ENCODE results near the gene CKB. TPM values are rescaled to one million over a fixed set of nuclear protein-coding genes. Genes with fewer than 3 reads are reported as not detected.
"Not testable (repeated sequence)": the region's sequence is repeated elsewhere in the genome, so short reads cannot be mapped to it uniquely, and the experiment has no call there.

Gene CKB
- total RNA-seq, 1 experiment from 2014 or later = 28.2 TPM

DNA sequence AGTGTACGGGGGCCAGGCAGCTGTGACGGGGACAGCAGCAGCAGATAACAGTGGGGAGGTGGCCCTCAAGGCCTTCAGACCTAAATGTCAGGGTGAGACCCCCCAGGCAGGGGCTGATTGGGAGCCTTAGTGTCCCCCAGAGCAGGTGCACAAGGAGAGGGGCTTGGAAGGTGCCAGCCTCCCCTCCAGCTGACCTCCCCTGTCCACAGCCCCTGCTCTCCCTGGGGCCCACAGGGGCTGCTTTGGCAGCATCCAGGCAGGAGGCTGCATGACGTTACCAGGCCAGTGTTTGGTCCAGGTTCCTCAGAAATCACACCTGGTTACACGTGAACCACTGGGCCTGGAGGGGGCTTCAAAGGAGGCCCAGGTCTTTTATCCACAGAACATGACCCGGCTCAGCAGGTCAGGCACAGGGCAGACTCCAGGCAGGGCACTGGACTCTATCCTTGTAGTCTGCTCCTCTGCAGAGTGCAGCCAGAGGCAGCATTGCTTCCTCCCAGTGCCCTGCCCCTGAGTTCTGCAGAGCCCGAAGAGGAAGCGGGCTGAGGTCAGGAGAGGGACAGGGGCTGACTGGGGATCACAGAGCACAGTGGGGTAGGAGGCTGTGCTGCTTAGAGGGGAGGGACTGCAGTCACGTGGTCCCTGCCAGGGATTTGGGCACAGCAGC lies 3.8 kb upstream of the CKB start:
- BruUV-seq (replicated peaks) = no TSS peak
- CTCF ChIA-PET = no interaction called here
- DNase-seq = no peak
- no peak overlapping the region for H3K4me3 Mint-ChIP-seq (ENCODE audit: low read depth, unreplicated experiment)
- H3K27ac Mint-ChIP-seq (ENCODE audit: unreplicated experiment) = no peak overlapping the region
- intact Hi-C loops (cut with micrococcal nuclease; ENCODE audit: unreplicated experiment) = no loop called here
- peaks cover 45% of the 10 kb centered on the region for H3K36me3 Mint-ChIP-seq (ENCODE audit: insufficient read depth, unreplicated experiment)
- H3K4me1 Mint-ChIP-seq (ENCODE audit: low read depth, unreplicated experiment) = peaks cover 33% of the 10 kb centered on the region
- H3K27me3 Mint-ChIP-seq (ENCODE audit: unreplicated experiment) = no peaks in the 10 kb centered on the region
- H3K9me3 Mint-ChIP-seq (ENCODE audit: low read depth, unreplicated experiment) = no peaks in the 10 kb centered on the region
- TF ChIP-seq, protein P1, sequence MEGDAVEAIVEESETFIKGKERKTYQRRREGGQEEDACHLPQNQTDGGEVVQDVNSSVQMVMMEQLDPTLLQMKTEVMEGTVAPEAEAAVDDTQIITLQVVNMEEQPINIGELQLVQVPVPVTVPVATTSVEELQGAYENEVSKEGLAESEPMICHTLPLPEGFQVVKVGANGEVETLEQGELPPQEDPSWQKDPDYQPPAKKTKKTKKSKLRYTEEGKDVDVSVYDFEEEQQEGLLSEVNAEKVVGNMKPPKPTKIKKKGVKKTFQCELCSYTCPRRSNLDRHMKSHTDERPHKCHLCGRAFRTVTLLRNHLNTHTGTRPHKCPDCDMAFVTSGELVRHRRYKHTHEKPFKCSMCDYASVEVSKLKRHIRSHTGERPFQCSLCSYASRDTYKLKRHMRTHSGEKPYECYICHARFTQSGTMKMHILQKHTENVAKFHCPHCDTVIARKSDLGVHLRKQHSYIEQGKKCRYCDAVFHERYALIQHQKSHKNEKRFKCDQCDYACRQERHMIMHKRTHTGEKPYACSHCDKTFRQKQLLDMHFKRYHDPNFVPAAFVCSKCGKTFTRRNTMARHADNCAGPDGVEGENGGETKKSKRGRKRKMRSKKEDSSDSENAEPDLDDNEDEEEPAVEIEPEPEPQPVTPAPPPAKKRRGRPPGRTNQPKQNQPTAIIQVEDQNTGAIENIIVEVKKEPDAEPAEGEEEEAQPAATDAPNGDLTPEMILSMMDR (IDR thresholded peaks at IDR 0.05; ENCODE audit: unreplicated experiment) = no peak

DNA sequence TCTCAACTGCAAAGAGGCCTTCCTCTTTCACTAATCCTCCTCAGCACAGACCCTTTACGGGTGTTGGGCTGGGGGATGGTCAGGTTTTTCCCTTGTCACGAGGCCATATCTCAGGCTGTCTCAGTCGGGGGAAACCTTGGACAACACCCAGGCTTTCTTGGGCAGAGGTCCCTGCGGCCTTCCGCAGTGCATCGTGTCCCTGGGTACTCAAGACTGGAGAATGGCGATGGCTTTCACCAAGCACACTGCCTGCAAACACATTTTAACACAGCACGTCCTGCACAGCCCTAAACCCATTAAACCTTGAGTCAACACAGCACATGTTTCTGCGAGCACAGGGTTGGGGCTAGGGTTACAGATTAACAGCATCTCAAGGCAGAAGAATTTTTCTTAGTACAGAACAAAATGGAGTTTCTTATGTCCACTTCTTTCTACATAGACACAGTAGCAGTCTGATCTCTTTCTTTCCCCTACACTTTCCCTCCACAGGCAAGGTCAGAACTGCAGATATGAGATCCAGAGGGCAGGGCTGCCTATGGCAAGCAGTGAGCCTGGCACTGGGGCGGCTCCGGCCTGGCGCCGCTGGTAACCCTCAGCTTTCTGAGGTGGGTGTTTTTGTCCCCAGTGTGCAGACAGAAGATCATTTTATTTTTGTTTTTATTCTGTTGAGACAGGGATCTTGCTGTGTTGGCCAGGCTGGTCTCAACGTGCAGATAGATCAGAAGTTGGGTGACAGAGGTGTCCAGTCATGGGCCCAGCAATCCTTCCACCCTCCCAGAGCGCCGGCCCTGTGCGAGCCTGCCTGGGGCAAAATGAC lies 3.0 kb upstream of the CKB start:
- H3K27me3 Mint-ChIP-seq (ENCODE audit: unreplicated experiment); H3K9me3 Mint-ChIP-seq (ENCODE audit: low read depth, unreplicated experiment); H3K4me3 Mint-ChIP-seq (ENCODE audit: low read depth, unreplicated experiment); CTCF ChIA-PET; DNase-seq; BruUV-seq (replicated peaks); intact Hi-C loops (cut with micrococcal nuclease; ENCODE audit: unreplicated experiment); H3K27ac Mint-ChIP-seq (ENCODE audit: unreplicated experiment): not testable (repeated sequence)
- peaks cover 33% of the 10 kb centered on the region for H3K4me1 Mint-ChIP-seq (ENCODE audit: low read depth, unreplicated experiment)
- peaks cover 45% of the 10 kb centered on the region for H3K36me3 Mint-ChIP-seq (ENCODE audit: insufficient read depth, unreplicated experiment)

DNA sequence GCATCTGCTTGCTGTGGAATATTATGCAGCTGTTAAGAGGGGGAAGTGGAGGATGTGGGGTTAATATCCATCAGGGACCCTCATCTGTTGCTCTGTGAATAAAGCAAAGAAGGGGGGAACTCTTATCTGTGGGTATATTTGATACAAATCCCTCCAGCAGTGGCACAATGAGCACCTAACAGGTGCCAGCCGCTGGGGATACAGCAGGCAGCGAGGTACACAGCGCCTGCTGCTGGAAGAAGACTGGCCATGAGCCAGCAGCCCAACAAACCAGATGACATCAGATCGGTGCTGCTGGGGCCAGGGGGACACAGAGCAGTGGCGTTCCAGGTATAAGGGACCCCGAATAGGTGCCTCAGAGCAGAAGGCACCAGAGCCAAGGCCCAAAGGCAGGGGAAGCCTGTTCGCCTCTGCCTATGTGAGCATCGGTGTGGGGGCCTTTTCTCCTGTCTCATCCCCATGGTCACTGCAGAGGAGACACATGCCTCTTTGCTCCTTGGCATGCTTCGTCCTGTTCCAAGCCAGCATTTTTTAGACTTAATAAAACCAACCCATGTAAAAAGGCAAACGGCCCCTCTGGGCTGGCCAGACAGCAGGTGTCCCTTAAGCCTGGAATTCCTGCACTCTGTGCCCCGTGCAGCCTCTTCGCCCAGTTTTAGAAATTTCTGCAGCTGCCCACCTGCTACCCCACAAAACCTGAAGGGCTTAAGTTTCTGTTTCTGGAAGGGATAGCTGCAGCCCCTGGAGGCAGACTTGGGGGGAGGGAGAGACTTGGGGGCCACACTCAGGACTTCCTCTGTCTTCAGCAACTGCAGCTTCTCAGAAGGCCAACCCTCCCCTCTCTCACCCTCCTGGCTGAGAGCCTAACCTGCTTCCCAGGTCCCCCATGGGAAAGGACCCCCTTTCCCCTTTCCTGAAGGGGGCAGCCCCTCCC lies 1.6 kb upstream of the CKB start:
- no TSS peak for BruUV-seq (replicated peaks)
- Mint-ChIP-seq H3K27me3 (ENCODE audit: unreplicated experiment) (no peaks in the 10 kb centered on the region), H3K9me3 (ENCODE audit: low read depth, unreplicated experiment) (no peaks in the 10 kb centered on the region), H3K36me3 (ENCODE audit: insufficient read depth, unreplicated experiment) (peaks cover 39% of the 10 kb centered on the region), H3K27ac (ENCODE audit: unreplicated experiment) (no peak overlapping the region), H3K4me1 (ENCODE audit: low read depth, unreplicated experiment) (peaks cover 33% of the 10 kb centered on the region), H3K4me3 (ENCODE audit: low read depth, unreplicated experiment) (no peak overlapping the region)
- TF ChIP-seq, protein P1 (IDR thresholded peaks at IDR 0.05; ENCODE audit: unreplicated experiment) = no peak
- intact Hi-C loops (cut with micrococcal nuclease; ENCODE audit: unreplicated experiment) = no loop called here
- no peak for DNase-seq
- CTCF ChIA-PET = no interaction called here

DNA sequence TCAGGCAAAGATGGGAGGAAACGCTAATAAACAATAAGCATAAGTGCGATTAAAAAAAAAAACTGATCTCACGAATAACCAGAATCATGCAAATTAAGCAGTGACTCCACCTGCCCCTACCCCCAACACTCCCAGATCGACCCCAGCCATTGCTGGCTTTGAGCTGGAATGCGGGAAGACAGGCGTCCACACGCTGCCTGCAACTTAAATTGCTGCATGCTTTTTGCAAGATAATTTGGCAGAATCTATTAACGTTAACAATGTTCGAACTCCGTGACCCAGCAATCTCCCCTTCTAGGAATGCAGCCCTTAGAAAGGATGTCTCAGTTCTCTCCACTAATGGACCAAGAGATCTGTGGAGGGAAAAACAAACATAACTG lies 935 bp upstream of the CKB start:
- CTCF ChIA-PET = no interaction called here
- Mint-ChIP-seq H3K27ac (ENCODE audit: unreplicated experiment) (no peak overlapping the region), H3K9me3 (ENCODE audit: low read depth, unreplicated experiment) (no peaks in the 10 kb centered on the region), H3K4me1 (ENCODE audit: low read depth, unreplicated experiment) (peaks cover 37% of the 10 kb centered on the region), H3K4me3 (ENCODE audit: low read depth, unreplicated experiment) (no peak overlapping the region), H3K36me3 (ENCODE audit: insufficient read depth, unreplicated experiment) (peaks cover 38% of the 10 kb centered on the region), H3K27me3 (ENCODE audit: unreplicated experiment) (no peaks in the 10 kb centered on the region)
- no TSS peak for BruUV-seq (replicated peaks)
- DNase-seq = no peak
- TF ChIP-seq, protein P1 (IDR thresholded peaks at IDR 0.05; ENCODE audit: unreplicated experiment) = no peak
- intact Hi-C loops (cut with micrococcal nuclease; ENCODE audit: unreplicated experiment) = no loop called here
